Fibroblast of peridontal ligament (primary cell): ENCODE measurements around the gene COA7.

ENCODE experiments used
- DNase-seq: peaks from one replicate; pipeline ENCODE4 v3.0.0-alpha.2; 2010; ENCODE audit errors: extremely low read depth

The COA7 gene

DNA sequence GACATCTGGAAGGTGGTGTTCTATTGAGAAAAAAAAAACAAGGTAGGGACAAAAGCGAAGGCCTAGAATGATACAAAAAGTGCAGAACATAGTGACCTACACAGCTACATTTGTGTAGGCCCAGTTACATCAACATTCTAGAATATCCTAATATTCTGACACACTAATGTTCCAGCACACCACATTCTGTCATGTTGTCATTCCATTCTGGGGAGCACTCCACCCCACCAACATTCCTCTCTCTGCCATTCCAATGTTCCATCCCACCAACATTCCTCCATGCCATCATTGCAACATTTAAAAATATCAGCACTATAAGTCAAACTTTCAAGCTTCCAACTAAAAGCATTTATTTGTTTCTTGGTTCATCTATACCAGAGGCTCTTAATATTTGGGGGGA is 28.5 kb downstream of the COA7 start:
- peak; percentile 70 for DNase-seq

DNA sequence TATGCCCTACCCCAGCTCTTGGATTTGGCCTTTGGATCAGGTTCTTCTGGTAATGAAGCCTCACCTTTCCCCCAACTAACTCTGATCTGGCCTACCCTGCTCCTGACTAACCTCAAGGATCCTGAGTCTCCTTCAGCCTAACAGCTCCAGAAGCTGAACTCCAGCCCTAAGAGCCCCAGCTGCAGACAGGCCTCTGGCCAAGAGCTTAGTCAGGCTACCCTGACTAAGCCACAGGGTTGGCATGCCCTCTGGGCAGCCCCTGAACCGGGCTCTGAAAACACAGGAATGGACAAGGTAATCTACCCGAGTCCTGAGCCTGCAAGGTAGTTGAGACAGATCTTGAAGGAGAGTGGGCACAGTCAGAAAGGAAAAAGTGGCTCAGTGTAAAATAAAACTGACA is 29.4 kb downstream of the COA7 start:
- DNase-seq, result peak; percentile 55

DNA sequence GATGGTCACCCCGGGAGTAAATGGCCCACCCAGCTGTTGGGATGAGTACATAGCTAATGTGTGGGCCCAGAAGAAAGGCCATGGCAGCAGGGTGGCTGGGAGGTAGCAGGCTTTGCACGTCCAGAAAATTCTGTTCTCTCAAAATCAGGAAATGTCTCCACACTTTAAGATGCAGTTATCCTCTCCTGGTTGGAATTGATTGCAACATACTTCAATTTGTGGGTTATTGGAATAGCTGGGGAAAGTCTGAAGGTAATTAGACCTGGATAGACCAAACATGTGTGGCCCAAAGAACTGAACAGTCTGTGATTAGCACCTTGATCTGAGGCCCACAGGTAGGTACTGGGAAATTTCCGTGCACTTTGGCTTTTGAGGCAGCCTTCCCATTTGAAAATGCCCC is 30.2 kb downstream of the COA7 start:
- DNase-seq, result no peak

DNA sequence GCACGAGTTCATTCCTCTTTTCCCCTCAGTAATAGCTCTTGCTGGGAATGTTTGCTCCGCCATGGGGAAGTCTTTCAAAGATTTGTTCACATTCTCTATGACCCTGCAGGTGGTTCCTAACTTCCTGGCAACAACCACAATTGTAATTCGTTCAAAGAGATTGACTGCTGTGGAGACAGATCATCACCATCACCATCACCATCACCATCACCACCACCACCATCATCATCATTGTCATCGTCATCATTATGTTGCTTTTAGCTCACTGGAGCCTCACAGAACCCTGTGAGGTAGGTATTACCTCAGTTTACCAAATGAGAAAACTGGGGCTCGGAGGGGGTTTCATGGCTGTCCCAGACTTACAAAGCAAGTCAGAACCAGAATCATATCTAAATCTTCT is 30.9 kb downstream of the COA7 start:
- DNase-seq, result no peak

DNA sequence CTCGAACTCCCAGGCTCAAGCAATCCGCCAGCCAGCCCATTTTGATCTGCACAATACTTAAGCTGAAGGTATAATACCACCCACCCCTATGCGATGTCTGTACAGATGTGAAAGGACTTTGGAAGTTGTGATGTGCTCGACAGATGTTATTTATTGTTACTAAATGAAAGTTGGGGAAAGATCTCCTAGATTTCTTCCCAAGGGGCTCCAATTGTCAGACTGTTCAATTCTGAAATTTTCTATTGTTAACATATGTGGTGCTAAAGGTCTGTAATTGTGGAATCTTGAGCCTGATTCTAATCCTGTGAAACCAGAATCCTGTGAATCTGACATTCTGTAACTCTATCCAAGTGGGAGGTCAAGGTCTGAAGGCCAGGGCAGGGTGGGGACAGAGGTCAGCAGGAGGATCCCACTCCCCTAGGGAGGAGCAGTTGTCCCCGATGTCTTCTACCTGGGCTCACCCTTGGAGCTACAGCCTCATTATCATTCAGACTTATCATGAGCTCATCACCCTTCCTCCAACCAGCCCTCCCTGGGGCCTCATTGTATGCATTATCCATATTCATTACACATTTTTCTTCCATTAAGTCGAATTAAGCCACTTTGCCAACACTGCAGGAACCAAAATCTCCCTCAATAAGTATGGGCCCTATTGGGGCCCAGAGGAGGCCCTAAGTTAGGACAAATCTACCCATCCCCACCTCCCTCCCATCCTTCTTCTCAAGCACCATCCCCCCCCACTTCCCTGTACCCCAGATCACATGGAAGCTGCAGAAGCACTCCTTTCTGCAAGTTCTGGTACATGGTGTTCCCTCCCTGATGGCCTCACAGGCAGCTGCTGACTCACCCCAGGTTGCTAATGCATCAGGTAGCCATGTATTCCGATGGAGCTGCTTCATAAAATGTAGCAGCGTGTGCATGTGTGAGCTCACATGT is 32.9 kb downstream of the COA7 start:
- DNase-seq, result peak; percentile 34

DNA sequence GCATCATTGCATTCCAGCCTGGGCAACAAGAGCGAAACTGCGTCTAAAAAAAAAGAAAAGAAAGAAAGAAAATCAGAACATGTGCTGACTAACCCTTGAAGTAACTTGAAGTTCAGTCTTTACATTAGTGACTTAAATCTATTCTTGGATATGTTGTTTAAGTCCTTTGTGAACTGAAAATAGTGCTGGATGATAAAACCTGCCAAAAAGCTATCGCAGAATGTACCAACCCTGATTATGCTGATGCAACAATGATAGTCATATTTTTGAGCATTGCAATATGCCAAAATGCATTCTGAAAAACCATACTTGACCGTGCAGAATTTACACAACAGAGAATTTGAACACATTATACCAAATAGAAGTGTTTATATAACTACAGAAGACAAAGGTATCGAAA is 34.4 kb downstream of the COA7 start:
- DNase-seq, result peak; percentile 58

DNA sequence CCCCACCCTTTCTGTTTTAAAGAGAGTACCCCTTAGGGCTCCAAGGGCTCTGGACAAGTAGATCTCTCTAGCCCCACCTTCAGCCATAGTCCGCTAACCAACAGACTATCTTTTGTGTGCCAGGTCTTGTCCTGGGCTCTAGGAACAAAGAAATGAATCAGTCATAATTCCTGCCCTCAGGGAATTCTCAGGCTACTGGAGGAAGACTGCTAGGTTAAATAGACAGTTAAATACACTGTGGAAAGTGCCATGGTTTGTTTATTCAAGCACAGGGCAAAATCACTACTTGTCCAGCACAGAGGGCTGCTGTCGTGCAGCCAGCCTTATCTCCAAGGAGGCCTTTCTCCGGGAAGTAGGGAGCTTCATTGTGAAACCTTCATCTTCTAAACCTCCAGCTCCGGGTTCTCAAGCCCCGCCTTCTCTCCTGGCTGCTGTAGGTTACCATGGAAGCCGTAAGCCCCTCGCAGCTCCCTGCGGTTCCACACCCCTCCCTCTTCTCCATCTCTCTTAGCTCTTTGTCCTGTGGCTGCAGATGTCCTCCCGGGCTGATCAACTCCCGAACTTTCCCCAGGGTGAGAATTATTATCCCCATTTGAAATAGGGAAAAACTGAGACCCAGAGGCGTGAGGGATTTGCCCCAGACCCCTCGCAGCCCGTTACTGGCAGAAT is 35.4 kb downstream of the COA7 start:
- peak; percentile 70 for DNase-seq

DNA sequence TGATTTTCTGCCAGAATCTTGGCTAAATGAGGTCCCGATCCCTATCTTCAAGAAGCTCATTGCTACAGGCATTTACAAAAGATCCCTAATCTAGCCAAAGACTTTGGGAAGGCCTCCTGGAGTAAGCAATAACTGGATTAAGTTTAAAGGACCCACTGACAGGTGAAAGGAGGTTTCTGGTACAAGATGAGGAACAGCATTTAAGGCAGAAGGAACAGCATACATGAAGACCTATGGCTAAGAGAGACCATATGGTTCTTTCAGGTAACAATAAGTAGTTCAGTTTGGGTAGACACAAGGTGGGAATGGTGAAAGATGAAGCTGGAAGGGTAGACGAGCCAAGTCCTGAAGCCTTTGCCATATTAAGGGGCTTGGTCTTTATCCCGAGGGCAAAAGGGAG is 37.3 kb downstream of the COA7 start:
- no peak for DNase-seq

DNA sequence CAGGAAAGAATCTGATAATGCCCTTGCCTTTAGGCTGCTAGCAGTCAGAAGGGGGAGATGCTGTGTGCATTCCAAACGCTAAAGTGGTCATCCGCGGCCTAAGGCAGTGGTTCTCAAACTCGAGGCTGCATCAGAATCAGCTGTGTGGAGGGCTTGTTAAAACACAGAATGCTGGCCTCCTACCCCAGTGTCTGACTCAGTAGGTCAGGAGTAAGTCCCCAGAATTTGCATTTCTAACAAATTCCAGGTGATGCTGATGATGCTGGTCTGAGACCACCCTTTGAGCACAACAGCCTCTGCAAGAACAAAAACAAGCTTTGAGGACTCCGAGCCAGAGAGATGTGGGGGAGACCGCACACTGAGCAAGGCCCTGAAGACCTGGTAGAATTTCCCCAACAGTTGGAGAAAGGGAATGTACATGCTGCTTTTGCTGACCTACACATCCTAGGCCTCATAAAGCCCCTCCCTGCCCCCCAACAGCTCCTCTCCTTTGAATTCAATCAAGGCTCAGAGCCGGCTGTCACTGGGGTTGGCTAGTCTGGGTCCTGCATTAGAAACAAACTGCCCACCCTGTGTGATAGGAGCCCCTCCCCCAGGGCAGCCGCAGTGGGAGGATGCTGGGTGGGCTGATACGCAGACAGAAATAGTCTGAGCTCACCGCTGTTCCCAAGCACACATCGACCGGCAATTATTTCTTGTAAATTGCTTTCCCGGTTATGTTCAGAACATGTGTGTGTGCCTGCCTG is 38.1 kb downstream of the COA7 start:
- DNase-seq, result no peak

DNA sequence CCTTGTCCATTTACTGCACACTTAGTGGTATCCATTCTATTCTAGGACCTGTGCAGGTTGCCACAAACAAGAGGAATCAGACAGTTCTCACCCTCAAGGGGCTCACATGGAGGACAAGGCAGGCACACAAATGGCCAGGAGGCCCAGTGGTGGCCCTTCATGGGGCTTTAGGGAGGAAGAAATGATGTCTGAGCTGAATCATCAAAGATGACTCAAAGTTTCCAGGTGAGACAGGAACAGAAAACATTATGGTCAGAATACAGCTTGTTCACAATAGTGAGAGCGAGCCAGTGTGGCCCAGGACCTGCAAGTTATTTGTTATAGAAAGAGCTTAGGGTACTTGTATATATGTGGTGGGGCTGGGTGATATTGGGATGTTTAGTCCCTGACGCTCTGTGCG is 38.8 kb downstream of the COA7 start:
- DNase-seq, result no peak

DNA sequence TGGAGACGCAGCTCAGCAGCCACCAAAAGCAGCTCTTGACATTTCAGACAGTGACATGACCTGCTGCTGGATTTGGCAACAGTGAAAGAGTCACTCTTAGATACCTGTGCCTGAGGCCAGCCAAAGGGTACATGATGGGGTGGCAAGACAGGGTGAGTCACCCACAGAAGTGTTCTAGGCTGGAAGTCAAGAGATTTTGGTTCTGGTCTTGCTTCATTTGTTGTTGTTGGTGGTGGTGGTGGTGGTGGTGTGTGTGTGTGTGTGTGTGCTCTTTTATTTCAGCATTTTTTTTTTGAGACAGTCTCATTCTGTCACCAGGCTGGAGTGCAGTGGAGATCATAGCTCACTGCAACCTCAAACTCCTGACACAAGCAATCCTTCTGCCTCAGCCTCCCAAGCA is 39.4 kb downstream of the COA7 start:
- no peak for DNase-seq

DNA sequence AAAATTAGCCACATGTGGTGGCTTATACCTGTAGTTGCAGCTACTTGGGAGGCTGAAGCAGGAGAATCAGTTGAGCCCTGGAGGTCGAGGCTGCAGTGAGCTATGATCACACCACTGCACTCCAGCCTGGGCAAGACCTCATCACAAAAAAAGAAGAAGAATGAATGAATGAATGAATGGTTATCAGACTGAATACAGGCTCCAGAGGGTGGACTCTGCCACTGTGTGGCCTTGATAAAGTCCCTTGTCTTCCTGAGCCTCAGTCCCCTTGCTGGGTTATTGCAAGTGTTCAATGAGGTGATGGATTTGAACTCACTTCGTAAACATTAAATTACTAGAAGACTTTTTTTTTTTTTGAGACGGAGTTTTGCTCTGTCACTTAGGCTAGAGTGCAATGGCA is 40.4 kb downstream of the COA7 start:
- no peak for DNase-seq

DNA sequence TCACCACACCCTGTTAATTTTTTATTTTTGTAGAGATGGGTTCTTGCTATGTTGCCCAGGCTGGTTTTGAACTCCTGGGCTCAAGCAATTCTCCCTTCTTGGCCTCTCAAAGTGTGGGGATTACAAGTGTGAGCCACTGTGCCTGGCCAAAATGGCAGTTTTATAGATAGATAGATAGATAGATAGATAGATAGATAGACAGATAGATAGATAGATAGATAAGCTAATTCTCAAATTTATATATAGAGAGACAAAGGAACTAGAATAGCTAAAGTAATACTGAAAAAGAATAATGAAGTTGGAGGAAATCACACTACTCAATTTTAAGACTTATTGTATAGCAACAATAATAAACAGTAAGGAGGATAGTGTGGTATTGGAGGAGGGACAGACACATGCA is 44.1 kb downstream of the COA7 start:
- DNase-seq, result no peak

DNA sequence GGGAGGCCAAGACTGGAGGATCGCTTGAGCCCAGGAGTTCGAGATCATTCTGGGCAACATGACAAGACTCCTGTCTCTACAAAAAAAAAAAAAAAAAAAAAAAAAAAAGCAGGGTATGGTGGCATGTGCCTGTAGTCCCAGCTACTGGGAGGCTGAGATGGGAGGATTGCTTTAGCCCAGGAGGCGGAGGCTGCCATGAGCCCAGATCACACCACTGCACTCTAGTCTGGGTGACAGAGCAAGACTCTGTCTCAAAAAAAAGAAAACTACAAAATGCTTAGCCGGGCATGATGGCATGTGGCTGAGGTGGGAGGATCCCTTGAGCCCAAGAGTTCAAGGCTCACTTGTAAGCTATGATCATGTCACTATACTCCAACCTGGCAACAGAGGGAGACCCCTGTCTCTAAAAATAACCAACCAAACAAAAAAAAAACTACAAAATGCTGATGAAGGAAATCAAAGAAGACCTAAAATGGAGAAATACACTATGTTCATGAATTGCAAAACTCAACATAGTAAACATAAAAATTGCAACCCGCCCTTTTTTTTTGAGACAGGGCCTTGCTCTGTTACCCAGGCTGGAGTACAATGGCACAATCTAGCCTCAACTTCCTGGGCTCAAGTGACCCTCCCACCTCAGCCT is 44.8 kb downstream of the COA7 start:
- DNase-seq, result no peak

DNA sequence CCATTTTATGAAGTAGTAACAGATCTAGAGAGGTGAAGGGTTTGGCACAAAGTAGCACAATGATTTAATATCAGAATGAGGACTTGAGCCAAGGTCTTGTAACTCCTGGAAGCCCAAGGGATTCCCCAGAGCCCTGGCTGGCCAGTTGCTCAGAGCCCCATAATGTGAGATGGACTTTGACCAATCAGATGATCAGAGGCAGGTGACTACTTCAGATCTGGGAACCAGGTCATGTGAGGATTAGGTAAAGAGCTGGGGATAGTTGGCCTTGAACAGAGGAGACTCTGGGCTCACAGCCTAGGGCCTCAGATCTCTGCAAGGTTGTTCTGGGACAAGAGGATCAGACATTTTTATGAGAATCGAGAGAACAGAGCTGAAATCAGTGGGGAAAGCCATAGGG is 46.2 kb downstream of the COA7 start:
- no peak for DNase-seq

DNA sequence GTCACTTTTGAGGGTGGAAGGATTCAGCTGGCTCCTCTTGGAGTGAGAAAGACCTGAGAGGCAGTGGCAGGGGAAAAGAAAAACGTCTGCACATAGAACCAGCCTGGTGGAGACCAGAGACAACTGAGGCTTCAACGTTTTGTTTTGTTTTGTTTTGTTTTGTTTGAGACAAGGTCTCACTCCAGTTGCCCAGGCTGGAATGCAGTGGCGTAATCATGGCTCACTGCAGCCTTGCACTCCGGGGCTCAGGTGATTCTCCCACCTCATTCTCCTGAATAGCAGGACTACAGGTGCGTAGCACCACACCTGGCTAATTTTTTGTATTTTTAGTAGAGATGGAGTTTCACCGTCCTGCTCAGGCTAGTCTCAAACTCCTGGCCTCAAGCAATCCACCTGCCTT is 52.9 kb downstream of the COA7 start:
- DNase-seq, result no peak

DNA sequence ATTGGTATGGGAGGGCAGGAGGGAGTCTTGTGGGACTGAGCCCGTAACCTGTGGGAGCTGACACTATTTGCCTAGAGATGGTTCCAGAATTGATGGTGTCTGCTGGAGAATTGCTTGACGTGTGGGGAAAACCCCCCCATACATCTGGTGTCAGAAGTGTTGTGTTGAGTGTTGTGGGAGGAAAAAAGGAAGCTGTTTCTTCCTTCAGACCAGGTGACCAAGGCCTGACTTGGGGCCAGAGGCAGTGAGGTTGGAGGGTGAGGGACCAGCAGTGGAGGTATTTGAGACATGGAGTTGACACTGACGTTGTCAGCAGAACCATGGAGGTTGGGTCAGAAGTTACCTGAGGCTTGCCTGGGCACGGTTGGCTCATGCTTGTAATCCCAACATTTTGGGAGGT is 56.8 kb downstream of the COA7 start:
- DNase-seq, result no peak

DNA sequence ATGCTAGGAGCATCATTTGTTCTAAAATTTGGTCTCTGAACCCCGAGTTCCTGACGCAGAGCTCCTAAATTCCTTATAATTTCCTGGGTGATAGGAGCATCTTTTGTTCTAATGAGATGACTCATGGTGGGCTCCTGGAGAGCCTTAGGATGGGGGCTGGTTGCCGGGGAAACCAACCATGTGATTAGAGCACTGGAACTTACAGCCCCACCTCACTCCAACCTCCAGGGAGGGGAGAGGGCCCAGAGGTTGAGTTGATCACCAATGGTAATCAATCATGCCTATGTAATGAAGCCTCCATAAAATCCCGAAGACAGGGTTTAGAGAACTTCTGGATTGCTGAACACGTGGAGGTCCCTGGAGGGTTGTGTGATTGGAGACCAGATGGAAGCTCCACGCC is 57.5 kb downstream of the COA7 start:
- DNase-seq, result no peak

DNA sequence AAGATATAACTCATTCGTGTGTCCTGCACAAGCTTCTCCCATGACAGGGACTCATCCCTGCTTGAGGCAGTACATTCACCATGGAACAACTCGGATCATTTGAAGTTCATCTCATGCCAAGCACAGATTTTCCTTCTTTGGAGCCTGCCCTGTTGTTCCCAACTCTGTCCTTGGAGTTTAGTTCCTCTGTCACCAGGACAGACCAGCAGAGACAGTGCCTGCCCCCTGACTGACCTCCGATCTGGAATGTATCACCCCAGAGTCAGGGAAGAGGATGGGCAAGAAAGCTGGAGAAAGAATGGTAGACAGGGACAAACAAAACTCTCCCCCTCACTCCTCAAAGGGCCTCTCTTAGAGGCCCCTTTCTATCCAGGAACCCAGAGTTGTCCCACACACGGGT is 60.2 kb downstream of the COA7 start:
- no peak for DNase-seq

DNA sequence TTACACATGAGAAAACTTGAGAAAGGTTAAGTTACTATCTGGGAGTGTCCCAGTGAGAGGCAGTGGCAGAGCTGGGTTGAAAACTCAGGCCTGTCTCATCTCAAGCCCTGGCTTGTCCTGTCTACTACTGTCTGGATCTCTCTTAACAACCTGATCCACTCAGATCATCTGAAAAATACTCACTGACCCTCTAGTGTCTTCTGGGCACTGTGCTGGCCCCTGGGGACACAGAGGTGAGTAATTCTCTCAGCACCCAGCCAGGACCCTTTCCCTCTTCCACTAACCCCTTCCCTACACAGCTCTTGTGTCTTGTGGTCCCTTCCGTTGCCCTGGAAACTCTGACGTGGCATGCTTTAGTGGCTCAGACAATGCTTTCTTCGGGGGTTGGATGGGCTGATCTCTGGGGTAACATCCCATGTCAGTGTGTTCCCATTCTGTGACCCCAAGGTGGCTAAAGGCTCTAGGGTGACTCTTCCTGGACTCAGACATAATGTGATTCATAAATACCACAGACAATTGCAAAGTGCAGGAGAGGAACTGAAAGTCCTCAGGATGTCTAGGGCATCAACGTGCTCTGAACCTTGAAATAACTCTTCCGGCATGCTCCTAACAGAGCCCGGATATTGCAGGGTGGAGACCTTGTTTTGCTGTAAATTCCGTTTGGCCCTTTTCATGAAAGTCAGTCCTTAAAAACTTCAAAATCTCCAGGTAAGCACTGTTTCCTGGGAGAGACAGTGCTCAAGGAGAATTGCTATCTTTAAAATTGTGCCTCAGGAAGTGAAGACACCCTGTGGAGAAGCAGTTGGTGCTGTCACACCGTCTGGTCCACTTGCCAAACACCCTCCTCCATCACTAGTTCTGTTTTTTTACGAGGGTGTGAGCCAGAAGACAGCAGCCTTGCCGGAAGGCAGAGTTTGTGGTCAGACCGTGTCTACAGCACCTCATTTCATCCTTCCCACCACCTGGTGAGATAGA is 61.1 kb downstream of the COA7 start:
- DNase-seq, result no peak
